ENCODE results near the gene CALN1.

- no peak for TF ChIP-seq POLR2A (IDR thresholded peaks at IDR 0.05)
- no peak for TF ChIP-seq CTCF (IDR thresholded peaks at IDR 0.05)
Observed at GRCh38 chr7:72098807-72099580, 313.1 kb downstream of the CALN1 start.
